HUES64 (cell line): ENCODE measurements around the gene TRIM29.
"Not testable (repeated sequence)": the region's sequence is repeated elsewhere in the genome, so short reads cannot be mapped to it uniquely, and the experiment has no call there.

Experiments
- H3K27ac ChIP-seq: 2 replicates; pipeline ENCODE4 v1.7.0; 2013; ENCODE audit warnings: low read depth, low read length, inconsistent platforms
- H3K27me3 ChIP-seq: 2 replicates; pipeline ENCODE4 v1.6.1; 2013; ENCODE audit warnings: mild to moderate bottlenecking, low read length; ENCODE audit not compliant: insufficient read depth
- H3K36me3 ChIP-seq: 2 replicates; pipeline ENCODE4 v1.6.1; 2013; ENCODE audit warnings: mild to moderate bottlenecking, low read length; ENCODE audit not compliant: insufficient read depth
- H3K4me1 ChIP-seq: 2 replicates; pipeline ENCODE4 v1.6.1; 2013; ENCODE audit warnings: mild to moderate bottlenecking, low read length, moderate library complexity; ENCODE audit not compliant: insufficient read depth
- H3K4me3 ChIP-seq: 2 replicates; pipeline ENCODE4 v1.5.1; 2013; ENCODE audit warnings: mild to moderate bottlenecking, low read length, moderate library complexity
- H3K9ac ChIP-seq: 2 replicates; pipeline ENCODE4 v1.6.1; 2013; ENCODE audit warnings: mild to moderate bottlenecking, low read depth, low read length
- H3K9me3 ChIP-seq: 2 replicates; pipeline ENCODE4 v1.6.1; 2013; ENCODE audit warnings: low read depth, low read length; ENCODE audit not compliant: insufficient read depth
- WGBS: fragments of 150-250, 120-280 bp; methylation state at CpG from one replicate; pipeline ENCODE4 v1.1.7; 2013; ENCODE audit warnings: missing lambda C conversion rate; 5-methylcytosine and 5-hydroxymethylcytosine counted together

Gene TRIM29

DNA sequence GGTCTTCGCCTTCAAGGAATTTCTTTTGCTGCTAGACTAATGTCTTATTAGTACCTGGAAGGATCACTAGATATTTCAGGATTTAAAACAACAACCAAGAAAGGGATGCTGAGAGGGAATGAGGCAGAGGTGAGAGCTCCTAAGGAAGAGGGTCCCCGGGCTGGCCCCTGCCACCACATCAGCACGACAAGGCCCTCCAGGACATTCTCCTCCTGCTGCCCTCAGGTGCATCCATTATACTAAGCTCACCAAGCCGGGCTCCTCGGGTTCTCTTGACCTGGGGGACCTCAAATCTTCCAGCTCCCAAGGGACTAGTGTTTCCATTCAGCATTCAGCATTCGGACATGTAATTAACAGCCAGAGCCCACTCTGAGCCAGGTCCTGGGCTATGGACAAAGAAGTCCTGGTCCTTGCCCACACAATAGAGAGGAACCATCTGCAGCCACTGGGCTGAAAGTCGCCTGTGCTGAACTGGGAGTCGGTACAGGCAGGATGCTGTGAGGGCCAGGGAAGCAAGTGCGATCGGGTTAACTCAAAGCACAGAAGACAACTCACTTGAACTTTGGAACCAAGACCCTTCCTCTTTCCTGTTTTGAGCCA lies 43.6 kb upstream of the TRIM29 start:
- Histone ChIP-seq H3K9me3 (no peaks in the 10 kb centered on the region), H3K4me3 (no peak overlapping the region), H3K36me3 (no peaks in the 10 kb centered on the region), H3K27me3 (peaks cover 53% of the 10 kb centered on the region), H3K27ac (no peak overlapping the region), H3K9ac (no peak overlapping the region), H3K4me1 (peaks cover 12% of the 10 kb centered on the region; the same call in 1 of the 2 replicates)
- WGBS, result 91% methylated on average over 10 of the region's 10 CpGs

DNA sequence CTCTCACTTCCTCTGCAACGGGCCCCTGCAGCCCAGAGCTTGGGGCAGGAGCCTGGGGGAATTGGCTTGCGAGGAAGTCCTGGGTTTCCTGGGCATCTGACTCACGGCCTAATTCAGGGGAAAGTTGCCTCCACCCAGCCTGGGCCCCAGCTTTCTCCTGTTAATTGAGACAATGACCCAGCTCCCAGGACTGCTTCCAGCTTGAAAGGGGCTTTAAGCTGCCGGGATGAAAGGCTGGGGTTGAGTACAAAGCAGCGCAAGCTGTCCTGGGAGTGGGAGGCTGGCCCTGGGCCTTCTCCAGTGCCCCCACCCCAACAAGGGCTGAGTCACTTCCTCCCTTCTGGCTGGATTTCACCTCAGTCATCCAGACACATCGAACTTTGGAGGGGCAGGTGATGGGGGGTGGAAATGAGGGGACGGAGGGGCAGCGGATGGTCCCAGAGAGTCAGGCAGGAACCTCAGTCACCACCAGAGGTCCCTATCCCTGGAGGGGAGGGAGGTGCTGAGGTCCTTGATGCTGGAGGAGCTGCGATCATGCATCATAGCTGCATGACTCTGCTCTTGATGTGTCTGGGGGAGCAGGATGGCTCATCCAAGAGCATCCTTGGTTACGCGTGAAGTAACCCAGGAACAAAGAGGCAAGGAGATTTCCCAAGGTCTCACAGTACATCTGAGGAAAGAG lies 42.8 kb upstream of the TRIM29 start:
- Histone ChIP-seq H3K27me3 (peaks cover 61% of the 10 kb centered on the region), H3K9ac (no peak overlapping the region), H3K4me3 (no peak overlapping the region), H3K9me3 (no peaks in the 10 kb centered on the region), H3K4me1 (peaks cover 12% of the 10 kb centered on the region), H3K27ac (no peak overlapping the region; the same call in 1 of the 2 replicates), H3K36me3 (no peaks in the 10 kb centered on the region)
- WGBS, result 39% methylated on average over 11 of the region's 11 CpGs

DNA sequence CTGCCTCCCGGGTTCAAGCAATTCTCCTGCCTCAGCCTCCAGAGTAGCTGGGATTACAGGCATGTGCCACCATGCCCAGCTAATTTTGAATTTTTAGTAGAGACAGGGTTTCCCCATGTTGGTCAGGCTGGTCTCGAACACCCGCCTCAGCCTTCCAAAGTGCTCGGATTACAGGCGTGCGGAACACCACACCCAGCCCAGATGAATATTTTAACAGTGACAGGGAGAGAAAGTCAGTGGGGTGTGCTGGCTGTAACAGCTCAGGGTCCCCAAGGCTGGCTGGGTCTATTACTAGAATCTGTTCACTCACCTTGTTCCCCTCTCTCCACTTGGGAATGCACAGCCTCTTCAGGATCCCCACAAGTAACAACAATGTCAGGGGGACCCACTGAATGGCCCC lies 42.1 kb upstream of the TRIM29 start:
- Histone ChIP-seq H3K27me3 (peaks cover 68% of the 10 kb centered on the region), H3K4me1 (peaks cover 12% of the 10 kb centered on the region)
- 94% methylated on average over 6 of the region's 6 CpGs for WGBS
- not testable (repeated sequence) for H3K36me3 ChIP-seq, H3K27ac ChIP-seq, H3K4me3 ChIP-seq, H3K9ac ChIP-seq, H3K9me3 ChIP-seq

DNA sequence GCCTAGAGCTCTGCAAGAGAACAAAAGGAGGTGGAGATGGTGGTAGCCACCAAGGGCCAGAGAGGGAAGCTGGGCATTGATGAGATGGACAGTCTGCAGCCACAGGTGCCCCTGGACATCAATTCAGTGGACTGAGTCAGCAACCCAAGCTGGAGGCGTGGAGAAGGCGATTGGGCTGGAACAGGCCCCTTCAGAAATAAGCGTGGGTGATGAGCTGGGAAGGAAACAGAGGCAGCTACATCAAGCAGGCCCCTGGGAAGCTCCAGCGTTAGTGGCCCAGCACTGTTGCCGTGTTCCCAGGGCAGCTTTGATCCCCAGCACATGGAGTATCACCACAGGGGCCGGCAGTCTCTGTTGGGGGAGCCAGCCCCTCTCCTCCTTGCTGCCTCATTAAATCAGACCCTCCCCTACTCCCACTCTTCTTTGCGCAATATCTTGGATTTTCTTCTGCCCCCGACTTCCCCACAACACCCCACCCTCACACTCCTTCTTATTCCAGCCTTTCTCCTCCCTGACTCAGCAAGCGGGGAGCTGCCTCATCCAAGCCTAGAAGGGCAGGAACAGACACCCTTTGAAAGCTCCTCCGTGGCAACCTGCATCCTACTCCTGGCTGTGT lies 41.3 kb upstream of the TRIM29 start:
- Histone ChIP-seq H3K4me3 (no peak overlapping the region), H3K27me3 (peaks cover 70% of the 10 kb centered on the region), H3K4me1 (peaks cover 12% of the 10 kb centered on the region), H3K27ac (no peak overlapping the region), H3K9me3 (no peaks in the 10 kb centered on the region), H3K9ac (no peak overlapping the region), H3K36me3 (no peaks in the 10 kb centered on the region)
- WGBS, result 85% methylated on average over 10 of the region's 10 CpGs

DNA sequence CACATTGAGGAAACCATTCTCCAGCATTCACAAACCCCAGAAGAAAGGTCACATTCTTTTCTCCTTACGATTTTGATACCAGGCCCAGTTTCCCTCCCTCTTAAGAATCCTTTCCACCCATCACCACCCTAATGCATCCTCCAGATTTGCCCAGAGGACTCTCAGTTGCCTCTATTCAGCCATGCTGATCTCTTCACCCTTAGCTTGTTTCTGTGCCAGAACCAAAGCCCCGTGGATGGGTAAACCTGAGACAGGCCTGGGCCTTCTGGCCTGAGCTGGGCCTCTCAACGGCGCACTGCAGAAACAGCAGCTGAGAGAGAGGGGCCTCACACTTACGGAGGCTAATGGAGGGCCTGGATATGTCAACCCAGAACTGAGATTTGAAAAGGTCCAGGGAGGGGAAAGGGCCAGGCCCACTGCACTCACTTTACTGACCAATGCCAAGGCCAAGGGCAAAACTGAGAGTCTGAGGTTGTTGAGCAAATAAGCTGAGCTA lies 40.7 kb upstream of the TRIM29 start:
- no peak overlapping the region for H3K4me3 ChIP-seq
- peaks cover 75% of the 10 kb centered on the region for H3K27me3 ChIP-seq
- H3K27ac ChIP-seq, result no peak overlapping the region
- H3K36me3 ChIP-seq, result no peaks in the 10 kb centered on the region
- H3K9ac ChIP-seq, result no peak overlapping the region
- H3K4me1 ChIP-seq, result peaks cover 12% of the 10 kb centered on the region
- no peaks in the 10 kb centered on the region for H3K9me3 ChIP-seq
- WGBS, result 91% methylated on average over 5 of the region's 5 CpGs

DNA sequence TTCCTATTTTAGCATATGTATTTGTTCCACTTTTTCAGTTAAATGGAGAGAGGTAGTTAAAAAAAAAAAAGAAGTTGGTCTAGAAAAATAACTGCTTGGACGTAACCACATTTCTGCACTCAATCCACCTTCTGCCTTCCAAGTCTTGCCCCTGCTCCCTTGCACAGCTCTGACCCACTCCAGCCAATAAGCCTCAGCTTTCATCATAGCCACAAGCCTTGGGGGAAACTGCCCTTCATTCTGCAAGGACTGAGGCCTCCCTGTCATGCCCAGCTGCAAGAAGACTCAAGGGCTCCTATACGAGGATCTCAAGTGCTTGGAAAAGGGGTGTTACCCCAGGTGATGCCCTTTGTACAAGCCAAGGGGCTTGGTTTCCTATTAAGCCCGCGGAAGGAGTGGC lies 37.0 kb upstream of the TRIM29 start:
- Histone ChIP-seq H3K4me3 (no peak overlapping the region), H3K4me1 (no peaks in the 10 kb centered on the region; the same call in none of the 2 replicates), H3K27ac (no peak overlapping the region), H3K9ac (no peak overlapping the region), H3K9me3 (no peaks in the 10 kb centered on the region), H3K27me3 (peaks cover 91% of the 10 kb centered on the region), H3K36me3 (no peaks in the 10 kb centered on the region)
- 90% methylated on average over 4 of the region's 4 CpGs for WGBS

DNA sequence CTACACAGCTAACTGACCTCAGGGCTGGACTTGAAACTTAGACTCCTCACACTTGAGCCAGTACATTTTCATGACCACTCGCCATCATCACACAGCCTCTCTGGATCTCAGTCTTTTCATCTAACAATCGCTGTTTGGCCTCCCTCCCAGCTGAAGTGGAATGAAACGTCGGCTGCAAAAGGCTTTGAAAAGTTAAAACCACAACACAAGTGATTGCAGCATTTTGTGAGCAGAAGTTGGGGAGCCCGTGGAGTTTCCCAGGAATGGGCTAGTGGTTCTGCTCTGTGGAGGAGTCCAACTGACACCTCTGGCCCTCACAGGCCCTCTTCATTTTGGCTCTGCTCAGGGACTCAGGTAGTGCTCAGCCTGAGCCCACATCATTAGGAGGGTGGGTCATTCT lies 35.9 kb upstream of the TRIM29 start:
- Histone ChIP-seq H3K27me3 (peaks cover 91% of the 10 kb centered on the region), H3K27ac (no peak overlapping the region), H3K4me1 (no peaks in the 10 kb centered on the region; the same call in 1 of the 2 replicates), H3K4me3 (no peak overlapping the region), H3K9ac (no peak overlapping the region), H3K9me3 (no peaks in the 10 kb centered on the region), H3K36me3 (no peaks in the 10 kb centered on the region)
- 80% methylated on average over 5 of the region's 5 CpGs for WGBS

DNA sequence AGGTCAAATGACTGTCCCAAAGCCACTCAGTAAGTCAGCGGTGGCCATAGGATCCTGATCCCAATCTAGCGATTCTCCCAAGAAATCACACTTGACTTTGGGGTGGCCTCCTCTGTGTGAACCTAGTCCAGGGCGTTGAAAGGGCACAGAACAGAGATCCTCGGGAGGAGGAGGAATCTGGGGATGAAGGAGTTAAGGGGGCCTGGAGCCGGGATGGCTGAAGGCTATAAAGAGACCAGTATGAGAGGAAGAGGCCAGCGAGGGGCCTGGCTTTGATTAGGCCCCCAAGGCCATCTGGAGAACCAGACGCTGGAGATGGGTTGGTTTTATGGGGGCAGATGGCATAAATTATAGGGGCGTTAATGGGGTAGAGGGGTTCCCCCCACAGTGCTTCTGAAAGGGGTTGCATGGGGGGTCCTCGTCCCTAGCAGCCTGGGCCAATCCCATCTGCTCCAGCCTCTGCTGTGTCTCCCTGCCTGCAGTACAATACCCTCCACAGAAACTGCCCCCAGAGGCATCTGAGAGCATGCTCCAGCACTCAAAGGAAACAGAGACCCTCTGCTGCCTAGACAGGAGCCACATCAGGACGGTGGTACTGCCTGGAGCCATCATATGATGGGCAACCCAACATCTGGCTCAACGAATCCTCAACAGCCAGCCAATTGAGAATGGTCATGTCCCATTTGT lies 35.2 kb upstream of the TRIM29 start:
- WGBS, result 76% methylated on average over 11 of the region's 11 CpGs
- Histone ChIP-seq H3K36me3 (no peaks in the 10 kb centered on the region), H3K4me1 (no peaks in the 10 kb centered on the region; the same call in 1 of the 2 replicates), H3K9ac (no peak overlapping the region), H3K27me3 (peaks cover 91% of the 10 kb centered on the region), H3K4me3 (no peak overlapping the region), H3K9me3 (no peaks in the 10 kb centered on the region), H3K27ac (no peak overlapping the region)

DNA sequence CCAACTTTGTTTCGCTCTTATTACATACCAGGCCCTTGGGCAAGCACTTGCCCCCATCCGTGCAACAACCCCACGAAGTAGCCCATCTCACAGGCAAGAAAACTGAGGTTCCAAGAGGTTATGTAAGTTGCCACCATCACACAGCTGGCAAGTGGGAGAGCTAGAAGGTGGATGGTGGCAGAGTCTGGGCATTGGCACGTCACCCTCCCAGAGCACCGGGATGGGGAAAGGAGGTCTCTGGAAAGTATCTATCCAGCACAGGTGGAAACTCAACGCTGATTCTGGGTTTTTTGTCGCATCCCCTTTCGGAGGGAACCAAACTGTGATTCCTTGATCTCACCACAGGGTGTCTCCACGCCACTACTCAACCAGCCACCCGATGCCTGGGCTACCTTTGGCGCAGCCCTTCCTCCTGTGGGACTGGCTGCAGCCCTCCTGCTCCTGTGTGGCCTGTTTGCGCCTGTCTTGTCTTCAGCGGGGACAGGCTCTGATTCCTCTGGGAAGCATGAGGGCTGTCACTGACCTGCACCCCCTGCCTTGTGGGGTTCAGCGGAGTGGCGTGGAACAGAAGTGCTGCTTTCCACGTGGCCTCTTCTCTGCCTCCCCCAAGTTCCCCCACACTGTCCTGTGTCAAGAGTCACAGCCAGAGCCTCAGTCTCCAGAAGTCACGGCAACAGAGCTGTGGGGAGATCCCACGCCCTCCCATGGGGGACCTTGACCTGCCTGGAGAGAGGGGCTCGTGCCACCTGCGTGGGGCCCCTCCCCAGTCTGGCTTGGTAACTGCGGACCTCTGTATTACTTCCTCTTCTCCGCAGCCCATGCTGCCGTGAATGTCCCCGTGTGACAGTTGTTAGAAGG lies 34.4 kb upstream of the TRIM29 start:
- H3K27ac ChIP-seq, result no peak overlapping the region
- H3K4me3 ChIP-seq, result no peak overlapping the region
- 53% methylated on average over 24 of the region's 24 CpGs for WGBS
- no peaks in the 10 kb centered on the region for H3K9me3 ChIP-seq
- peaks cover 93% of the 10 kb centered on the region for H3K27me3 ChIP-seq
- H3K9ac ChIP-seq, result no peak overlapping the region
- H3K36me3 ChIP-seq, result no peaks in the 10 kb centered on the region
- H3K4me1 ChIP-seq, result no peaks in the 10 kb centered on the region; the same call in 1 of the 2 replicates

DNA sequence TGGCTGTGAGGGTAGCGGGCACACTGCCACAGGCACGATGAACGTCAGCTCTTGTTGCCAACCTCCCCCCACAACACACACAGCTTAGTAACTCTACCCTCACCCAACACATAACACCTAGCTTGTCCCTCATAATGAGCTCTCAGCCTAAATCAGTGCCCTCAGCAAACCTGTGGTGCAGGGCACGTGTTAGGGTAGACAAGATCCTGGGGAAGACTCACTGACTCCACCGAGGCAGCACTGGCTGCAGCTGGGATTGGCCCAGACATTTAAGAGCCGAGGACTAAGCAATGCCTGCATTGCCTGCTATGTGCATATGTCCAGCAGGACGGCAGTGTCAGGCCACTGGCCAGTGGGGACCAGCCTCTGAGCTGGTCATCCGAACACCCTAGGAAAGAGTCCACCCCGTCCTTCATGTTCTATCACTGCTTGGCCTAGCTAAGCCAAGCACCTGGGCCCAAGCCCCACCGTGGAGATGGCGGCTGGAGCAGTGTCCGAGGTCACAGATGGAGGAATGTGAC lies 32.9 kb upstream of the TRIM29 start:
- H3K36me3 ChIP-seq, result no peaks in the 10 kb centered on the region
- 91% methylated on average over 12 of the region's 12 CpGs for WGBS
- no peak overlapping the region for H3K9ac ChIP-seq
- H3K27me3 ChIP-seq, result peaks cover 94% of the 10 kb centered on the region
- H3K9me3 ChIP-seq, result no peaks in the 10 kb centered on the region
- no peak overlapping the region for H3K27ac ChIP-seq
- H3K4me3 ChIP-seq, result no peak overlapping the region
- no peaks in the 10 kb centered on the region; the same call in 1 of the 2 replicates for H3K4me1 ChIP-seq
